RWPE1 (cell line): Measurements from ENCODE around the gene FLOT1.

Experiments used
- CTCF ChIA-PET: fragments of 350-600 bp; sonication (Branson Sonifier 250); formaldehyde crosslinking; extraction: SDS; loops from one replicate; lab custom pipeline; 2021; lab: Yijun Ruan, JAX
- POLR2A ChIA-PET: fragments of 400-600 bp; formaldehyde crosslinking; extraction: SDS; loops from one replicate; lab custom pipeline; 2020; ENCODE audit warnings: antibody characterized with exemption; ENCODE audit not compliant: low non-redundant PET; lab: Yijun Ruan, JAX
- DNase-seq: peaks from one replicate; pipeline ENCODE4 v3.0.0; 2012; ENCODE audit warnings: low spot score
- H3K27ac ChIP-seq: fragments of 450-650 bp; 2 replicates; pipeline ENCODE4 v1.5.1; 2017
- TF ChIP-seq, protein P1 (sequence below): fragments of 450-650 bp; conservative IDR thresholded peaks from 2 replicates; pipeline ENCODE4 v1.5.1; 2017; ENCODE audit warnings: low read depth, mild to moderate bottlenecking

The FLOT1 gene

DNA sequence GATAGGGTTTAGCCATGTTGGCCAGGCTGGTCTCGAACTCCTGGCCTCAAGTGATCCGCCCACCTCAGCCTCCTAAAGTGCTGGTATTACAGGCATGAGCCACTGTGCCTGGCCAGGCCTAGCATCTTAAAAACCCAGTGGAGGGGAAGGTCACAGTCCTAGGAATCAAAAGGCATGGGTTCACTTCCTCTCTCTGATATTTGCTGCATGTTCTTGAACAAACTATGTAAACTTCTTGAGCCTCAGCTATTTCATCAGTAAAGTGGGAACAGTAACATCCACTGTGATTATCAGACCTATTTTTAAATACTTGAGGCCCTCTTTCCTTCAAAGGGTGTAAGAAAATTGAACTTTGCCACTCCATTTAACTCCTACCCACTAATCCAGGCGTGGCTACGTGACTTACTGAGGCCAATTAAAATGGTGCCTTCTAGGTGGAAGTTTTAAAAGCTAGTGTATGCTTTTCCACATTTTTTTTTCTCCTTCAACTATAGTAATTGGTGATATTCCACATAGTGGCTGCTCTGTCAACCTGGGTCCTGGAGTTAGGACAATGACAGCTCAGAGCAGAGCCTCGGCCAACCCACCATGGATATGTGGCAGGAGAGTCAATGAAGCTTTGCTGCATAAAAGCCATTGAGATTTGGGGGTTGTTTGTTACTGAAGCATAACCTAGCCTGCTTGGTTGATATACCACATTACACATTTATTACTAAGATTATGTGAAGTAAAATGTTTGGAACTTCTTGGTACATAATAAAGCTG lies 34.1 kb upstream of the FLOT1 start:
- POLR2A ChIA-PET: no interaction called here
- peak overlapping the region; percentile 82 for H3K27ac ChIP-seq
- DNase-seq: no peak
- CTCF ChIA-PET: interaction anchor here (0.6 kb wide), 2 partner anchors 139 to 574 kb away, joined by 3 read pairs; no protein-coding TSS in a partner anchor
- TF ChIP-seq, protein P1, sequence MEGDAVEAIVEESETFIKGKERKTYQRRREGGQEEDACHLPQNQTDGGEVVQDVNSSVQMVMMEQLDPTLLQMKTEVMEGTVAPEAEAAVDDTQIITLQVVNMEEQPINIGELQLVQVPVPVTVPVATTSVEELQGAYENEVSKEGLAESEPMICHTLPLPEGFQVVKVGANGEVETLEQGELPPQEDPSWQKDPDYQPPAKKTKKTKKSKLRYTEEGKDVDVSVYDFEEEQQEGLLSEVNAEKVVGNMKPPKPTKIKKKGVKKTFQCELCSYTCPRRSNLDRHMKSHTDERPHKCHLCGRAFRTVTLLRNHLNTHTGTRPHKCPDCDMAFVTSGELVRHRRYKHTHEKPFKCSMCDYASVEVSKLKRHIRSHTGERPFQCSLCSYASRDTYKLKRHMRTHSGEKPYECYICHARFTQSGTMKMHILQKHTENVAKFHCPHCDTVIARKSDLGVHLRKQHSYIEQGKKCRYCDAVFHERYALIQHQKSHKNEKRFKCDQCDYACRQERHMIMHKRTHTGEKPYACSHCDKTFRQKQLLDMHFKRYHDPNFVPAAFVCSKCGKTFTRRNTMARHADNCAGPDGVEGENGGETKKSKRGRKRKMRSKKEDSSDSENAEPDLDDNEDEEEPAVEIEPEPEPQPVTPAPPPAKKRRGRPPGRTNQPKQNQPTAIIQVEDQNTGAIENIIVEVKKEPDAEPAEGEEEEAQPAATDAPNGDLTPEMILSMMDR: no peak

GRCh38 chr6:30775104-30775503 lies 32.6 kb upstream of the FLOT1 start:
- DNase-seq: no peak
- H3K27ac ChIP-seq: peak overlapping the region; percentile 82
- ChIA-PET CTCF (interaction anchor here (0.6 to 0.7 kb wide), 2 partner anchors 18 to 47 kb away, joined by 3 to 8 read pairs; no protein-coding TSS in a partner anchor), POLR2A (no interaction called here)
- TF ChIP-seq, protein P1: no peak

DNA sequence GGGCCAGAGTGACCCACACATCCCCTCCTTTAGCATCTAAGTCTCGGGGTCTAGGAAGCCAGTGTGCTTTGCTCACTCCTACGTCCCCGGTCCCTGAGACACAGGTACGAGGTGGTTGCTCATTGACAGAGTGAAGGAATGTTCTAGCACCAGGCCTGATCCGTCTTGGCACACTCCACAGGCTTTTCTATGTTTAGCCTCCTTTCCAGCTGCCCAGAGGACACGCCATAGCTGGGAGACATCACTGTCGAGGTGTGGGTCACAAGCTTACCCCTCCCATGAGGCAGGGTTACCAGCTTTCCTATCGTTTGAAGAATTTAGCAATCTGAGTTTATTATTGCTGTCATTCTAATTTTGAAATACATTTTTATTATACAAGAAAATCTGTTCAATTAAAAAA lies 32.2 kb upstream of the FLOT1 start:
- CTCF ChIA-PET: interaction anchor here (0.7 kb wide), 1 partner anchor 18 kb away, joined by 8 read pairs; no protein-coding TSS in a partner anchor

DNA sequence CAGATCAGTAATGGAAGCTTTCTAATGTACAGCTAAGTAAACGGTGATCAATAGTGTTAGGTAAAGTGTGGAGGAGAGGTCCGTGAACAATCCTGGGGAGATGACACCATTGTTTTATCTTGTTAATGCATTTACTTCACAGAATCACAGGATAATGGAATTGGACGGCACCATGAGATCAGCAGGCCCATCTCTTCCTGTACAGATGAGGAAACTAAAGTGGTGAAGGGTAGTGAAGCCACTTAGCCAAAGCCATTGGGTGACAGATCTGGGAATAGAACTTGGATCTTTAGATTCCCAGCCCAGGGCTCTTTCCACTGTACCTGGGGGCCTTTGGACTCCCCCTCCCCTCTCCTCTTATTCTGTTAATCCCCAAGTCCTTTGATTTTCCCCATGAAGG lies 28.1 kb upstream of the FLOT1 start:
- POLR2A ChIA-PET: no interaction called here
- DNase-seq: no peak
- CTCF ChIA-PET: interaction anchor here (1.7 kb wide), 1 partner anchor 11 kb away, joined by 6 read pairs; no protein-coding TSS in a partner anchor
- peak overlapping the region; percentile 57 for H3K27ac ChIP-seq
- TF ChIP-seq, protein P1: no peak

More for the DNA sequence above, 32.2 kb upstream of the FLOT1 start:
- peak overlapping the region; percentile 82 for H3K27ac ChIP-seq
- TF ChIP-seq, protein P1: no peak
- no peak for DNase-seq
- POLR2A ChIA-PET: no interaction called here

DNA sequence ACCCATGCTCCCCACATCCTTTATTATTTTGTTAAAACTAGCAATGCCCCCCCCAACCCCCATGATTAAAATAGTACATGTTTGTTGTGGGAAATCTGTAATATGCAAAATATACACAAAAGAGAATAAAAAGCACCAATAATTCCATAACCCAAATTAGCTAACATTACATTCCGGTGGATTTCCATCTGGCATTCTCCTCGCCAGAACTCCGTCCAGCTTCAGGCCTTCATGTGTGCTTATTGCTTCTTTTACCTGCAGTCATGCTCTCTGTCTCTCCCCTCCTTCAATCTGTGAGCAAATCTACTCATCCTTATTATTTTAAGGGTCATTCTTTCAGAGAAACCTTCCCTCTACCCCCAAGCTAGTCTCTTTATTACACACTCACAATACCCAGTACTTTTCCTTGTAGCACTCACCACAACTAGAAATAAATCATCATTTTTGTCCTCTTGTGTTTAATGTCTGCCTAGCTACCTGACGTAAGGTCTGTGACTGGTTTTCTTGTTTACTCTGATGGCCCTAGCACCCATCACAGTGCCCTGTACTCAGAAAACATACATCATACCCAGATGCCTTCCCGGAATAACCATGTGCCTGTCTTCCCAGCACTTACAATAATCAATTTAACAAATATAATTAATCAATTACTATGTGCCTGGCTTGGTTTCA lies 27.5 kb upstream of the FLOT1 start:
- ChIA-PET POLR2A (interaction anchor here (0.6 to 1.6 kb wide), 2 partner anchors 26 to 162 kb away, joined by 3 to 8 read pairs; partner anchors contain the start of gene IER3), CTCF (interaction anchor here (0.7 to 1.7 kb wide), 3 partner anchors 11 to 88 kb away, joined by 3 to 6 read pairs (median 3); no protein-coding TSS in a partner anchor)
- no peak for DNase-seq
- TF ChIP-seq, protein P1: no peak
- H3K27ac ChIP-seq: peak overlapping the region; percentile 92

GRCh38 chr6:30769088-30769852 lies 26.8 kb upstream of the FLOT1 start:
- peak overlapping the region; percentile 92 for H3K27ac ChIP-seq
- CTCF ChIA-PET: interaction anchor here (0.6 to 1.7 kb wide), 5 partner anchors 12 to 144 kb away, joined by 3 to 6 read pairs (median 3); partner anchors contain the start of gene VARS2
- peak; percentile 98 for DNase-seq
- POLR2A ChIA-PET: interaction anchor here (0.5 to 1.6 kb wide), 5 partner anchors 13 to 549 kb away, joined by 3 to 8 read pairs (median 4); partner anchors contain the start of gene IER3
- TF ChIP-seq, protein P1: no peak
